ENCODE measurements around the gene HSP90AB1.
A peak's percentile ranks its signal among the peaks of the same experiment; 100 is the strongest.
"Not testable (repeated sequence)": the region's sequence is repeated elsewhere in the genome, so short reads cannot be mapped to it uniquely, and the experiment has no call there.

The HSP90AB1 gene

GRCh38 chr6:44222486-44223318 lies 24.2 kb upstream of the HSP90AB1 start:
- DNase-seq: no peak

GRCh38 chr6:44223319-44224028 lies 23.4 kb upstream of the HSP90AB1 start, which contains the start of gene SLC29A1:
TSS of gene SLC29A1 (plus strand) at chr6:44223595. CDS start at chr6:44227314, 3,719 bp downstream.
- peak; percentile 88 for DNase-seq

DNA sequence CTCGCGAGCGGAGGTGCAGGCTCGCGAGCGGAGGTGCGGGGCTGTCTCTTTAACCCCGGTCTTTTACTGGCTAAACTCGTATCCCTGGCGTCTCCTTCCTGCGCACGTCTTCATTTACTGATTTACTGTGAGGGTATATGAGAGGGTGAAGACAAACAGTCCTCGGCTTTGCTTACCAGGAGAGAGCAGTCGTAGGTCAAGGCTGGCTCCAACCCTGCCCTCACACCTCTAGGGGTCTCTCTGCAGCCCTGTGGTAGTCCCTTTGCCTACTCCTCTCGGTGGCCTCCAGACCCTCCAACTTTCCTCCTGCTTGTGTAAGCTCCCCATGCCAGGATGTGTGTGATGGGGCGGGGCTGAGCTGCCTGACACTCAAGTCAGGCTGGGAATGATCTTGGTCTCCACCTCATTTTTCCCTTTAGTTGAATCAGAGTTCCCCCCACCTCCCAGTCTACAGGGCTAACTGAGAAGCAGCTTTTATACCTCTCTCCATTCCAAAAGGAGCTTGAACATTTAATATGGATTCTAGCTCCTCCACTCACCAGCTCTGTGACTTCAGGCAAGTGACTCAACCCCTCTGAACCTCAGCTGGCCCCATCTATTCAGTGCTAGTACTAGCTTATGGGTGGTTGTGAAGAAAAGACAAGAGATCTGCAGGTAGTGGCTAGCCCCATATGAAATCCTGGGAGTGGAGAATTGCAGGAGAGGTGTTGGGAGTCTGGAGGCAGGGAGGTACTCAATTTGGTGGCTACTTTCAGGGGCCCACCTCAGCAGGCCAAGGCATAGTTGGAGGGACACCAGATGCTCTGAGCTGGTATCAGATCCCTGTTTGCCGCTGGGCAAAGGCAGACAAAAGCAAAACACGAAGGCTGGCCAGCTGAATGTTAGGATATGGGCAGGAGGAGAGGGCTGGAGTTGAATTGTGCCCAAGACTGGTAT lies 22.6 kb upstream of the HSP90AB1 start:
- no peak for DNase-seq

DNA sequence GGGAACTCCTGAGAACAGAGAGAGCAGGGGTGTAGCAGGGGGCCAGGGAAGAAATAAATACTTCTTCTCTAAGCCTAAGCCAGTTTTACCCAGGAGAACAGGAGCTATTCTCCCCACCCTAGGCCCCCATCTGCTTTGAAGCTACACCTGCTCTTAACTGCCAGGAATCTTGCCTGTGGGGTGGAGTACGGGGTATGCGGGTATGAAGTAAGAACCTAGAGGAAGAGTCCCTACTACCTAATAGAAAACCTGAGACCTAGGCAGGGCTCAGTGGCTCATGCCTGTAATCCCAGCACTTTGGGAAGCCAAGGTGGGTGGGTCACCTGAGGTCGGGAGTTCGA lies 22.0 kb upstream of the HSP90AB1 start:
- DNase-seq: no peak

DNA sequence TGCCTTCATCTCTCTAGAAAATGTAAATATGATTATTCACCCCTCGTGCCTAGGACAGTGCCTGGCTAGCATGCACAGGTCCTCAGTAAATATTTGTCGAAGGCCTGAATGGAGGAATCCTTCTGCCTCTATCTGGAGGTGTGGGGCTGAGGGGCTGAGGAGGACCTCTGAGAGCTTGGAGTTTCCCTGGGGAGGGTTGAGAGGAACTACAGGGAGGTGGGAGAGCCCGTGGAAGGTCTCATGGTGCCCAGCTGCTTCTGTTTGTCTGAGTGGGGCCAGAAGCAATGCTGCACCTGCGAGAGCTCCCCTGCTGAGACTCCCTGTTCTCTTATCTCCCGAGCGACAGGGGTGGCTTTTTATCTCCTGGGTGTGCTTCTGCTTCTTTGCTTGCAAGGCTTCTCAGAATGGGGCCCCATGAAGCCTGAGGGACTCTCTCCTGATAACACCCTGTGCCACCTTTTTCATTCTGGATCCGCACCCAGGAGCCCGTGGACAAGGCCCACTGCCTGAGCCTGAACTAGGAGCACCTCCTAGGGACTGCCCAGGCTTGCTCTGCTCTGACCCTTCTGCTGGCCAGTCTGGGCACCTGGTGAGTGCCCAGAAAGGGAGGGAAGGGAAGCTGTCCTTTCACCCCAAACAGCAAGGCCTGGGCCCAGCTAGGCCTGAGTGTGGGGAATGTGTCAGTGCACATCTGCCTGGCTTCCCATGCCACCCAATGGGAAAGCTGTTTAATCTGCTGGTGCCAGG lies 21.1 kb upstream of the HSP90AB1 start:
- DNase-seq: no peak

DNA sequence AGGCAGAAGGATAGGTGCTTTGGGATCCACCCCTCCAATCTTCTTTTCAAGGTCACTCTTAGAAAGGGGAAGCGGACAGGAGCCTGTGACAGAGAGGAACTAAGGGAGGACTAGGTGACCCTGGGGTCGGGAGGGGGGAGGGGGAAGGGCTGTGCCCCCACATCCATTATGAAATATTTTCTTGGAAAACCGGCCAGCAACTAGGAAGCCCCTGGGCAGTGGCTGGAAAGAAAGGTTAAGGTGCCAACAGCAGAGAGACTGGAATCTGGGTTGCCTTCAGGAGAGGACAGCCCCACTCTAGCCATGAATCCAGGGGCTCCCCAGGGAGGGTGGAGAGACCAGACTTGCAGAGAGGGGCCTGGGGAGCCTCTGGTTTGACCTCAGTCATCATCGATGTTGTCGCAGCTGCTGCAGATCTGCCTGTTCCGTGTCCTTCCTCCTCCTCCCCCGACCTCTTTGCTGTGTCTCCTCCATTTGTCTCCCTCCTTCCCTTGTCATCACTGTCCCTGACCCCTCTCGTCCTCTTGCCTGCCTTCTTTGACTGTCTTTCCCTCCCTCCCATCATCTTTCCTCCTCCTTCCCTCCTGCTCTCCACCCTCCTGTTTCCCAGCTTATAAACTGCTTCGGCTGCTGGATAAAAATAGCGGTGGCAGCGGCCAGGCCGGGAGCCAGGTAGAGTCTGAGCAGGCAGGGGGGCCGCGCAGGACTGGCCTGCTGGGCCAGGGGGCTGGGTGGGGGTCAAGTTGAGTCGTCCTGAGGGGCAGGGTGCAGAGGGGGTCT lies 20.3 kb upstream of the HSP90AB1 start:
- no peak for DNase-seq

DNA sequence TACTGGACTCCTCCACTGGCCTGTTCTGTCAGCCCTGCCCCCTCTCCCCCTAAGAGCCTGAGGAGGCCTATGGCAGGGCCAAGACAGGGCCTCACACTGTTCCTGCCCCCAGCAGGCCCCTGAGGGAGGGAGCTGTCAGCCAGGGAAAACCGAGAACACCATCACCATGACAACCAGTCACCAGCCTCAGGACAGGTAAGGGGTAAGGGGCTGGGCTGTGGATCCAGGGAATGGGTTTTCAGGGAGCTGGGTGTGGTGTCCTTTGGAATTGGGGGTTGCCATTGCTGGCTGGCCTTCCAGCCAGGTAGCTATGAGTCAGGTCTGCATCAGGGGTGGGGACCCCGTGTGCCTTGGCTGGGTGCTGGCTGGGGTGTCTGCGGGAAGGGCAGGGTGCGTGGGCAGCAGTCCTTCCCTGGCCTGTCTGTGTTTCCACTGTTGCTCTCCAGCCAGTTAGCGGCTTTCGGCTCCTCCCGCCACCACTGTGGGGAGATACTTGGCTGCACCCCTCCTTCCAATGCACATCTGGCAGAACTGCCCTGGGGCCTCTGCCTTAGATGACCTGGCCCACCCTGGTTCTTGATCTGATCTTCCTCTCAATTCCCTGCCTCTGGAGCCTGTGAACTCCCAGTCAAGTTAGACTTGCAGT lies 19.6 kb upstream of the HSP90AB1 start:
- no peak for DNase-seq

DNA sequence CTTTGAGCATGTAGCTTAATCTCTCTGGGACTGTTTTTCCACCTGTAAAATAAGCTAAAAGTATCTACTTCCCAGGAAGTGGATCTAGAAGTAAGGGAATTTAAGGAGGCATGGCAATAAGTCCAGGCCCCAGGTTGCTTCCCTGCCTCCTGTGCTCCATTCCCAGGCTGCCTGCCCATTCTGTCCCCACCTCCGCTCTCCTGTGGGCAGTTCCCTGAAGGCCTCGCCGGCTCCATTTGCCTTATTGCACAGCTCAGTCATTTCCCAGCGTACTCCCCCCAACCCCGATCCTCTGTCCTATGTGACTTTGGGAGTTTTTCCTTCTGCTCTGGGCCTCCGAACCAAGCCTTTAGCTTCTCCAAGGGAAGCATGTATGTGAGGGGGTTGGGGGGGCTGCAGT lies 18.9 kb upstream of the HSP90AB1 start:
- no peak for DNase-seq

- DNase-seq: no peak
Measured at GRCh38 chr6:44228433-44228832, 18.5 kb upstream of the HSP90AB1 start.

DNA sequence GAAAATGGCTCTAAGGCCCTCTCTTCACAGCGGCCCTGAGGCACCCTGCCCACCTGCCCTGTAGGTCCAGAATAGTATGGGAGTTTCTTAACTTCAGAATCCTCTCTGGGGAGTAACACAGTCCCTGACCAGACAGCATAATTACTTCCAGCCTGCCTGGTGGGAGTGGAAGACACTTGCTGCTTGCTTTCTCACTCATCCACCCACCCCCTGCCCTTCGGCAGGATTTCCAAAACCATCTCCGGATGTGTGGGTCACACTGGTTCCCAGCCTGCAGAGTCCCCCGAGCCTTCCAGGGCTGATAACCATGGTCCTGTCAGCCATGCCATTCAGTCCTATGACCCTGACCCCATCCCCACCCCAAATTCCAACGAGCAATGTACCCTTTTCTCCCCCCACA lies 18.1 kb upstream of the HSP90AB1 start:
- DNase-seq: no peak

- DNase-seq: no peak
Measured at GRCh38 chr6:44229376-44230033, 17.4 kb upstream of the HSP90AB1 start.

- DNase-seq: no peak
Measured at GRCh38 chr6:44230034-44230675, 16.7 kb upstream of the HSP90AB1 start.

- DNase-seq: not testable (repeated sequence)
Measured at GRCh38 chr6:44231426-44231825, 15.5 kb upstream of the HSP90AB1 start.

GRCh38 chr6:44232676-44233566 lies 14.0 kb upstream of the HSP90AB1 start:
- DNase-seq: no peak

DNA sequence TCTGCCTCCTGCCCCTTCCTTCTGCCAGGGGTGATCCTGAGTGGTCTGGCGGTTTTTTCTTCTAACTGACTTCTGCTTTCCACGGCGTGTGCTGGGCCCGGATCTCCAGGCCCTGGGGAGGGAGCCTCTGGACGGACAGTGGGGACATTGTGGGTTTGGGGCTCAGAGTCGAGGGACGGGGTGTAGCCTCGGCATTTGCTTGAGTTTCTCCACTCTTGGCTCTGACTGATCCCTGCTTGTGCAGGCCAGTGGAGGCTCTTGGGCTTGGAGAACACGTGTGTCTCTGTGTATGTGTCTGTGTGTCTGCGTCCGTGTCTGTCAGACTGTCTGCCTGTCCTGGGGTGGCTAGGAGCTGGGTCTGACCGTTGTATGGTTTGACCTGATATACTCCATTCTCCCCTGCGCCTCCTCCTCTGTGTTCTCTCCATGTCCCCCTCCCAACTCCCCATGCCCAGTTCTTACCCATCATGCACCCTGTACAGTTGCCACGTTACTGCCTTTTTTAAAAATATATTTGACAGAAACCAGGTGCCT lies 13.3 kb upstream of the HSP90AB1 start:
- DNase-seq: no peak

DNA sequence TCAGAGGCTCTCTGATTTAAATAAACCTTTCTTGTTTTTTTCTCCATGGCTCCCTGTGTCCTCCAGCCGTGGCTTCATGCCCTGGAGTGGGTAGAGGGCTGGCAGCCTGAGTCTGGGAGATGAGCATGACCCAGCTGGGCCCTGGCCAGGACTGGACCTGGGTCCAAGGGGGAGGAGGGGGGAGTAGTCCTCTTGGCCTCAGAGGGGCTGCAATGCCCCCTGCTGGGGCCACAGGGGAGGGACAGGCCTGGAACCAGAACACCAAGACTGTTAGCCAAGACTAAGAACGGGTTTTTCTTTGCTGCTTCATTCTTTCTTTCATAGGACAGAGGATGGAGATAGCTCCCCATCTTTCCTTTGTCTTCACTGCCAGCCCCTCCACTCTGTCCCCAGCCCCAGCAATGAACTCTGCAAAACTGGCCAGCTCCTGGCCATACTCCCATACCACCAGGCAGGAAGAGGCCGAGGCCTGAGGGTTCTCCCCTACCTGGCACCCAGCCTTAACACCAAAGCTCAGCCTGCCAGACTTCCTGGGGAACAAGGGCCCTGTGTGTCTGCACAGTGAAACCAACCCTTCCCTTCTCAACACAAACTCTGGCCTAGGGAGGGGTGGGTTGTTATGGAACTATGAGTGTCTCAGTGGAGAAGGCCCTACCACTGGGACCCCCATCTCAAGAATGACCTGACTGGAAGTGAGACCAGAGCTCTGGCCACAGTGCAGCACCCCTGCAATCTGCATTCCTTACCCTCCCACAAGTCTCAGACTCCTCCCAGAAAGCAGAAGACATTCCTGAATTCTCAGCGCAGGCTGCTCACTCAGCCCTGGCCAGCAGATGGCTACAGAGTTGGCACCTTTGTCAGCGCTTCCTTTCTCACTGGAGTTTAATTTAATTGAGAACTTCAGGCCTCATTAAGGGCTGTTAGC lies 12.5 kb upstream of the HSP90AB1 start:
- no peak for DNase-seq

GRCh38 chr6:44235269-44235668 lies 11.6 kb upstream of the HSP90AB1 start:
- DNase-seq: no peak

Measured in activated CD8-positive, alpha-beta memory T cell treated with anti-CD3 and anti-CD28 coated beads, Interleukin-2, amount 50 U/mL, for 4 hours (primary cell).